Hepatocyte (in vitro differentiated cells): ENCODE measurements around the gene SLC33A1. TPM values are rescaled to one million over a fixed set of nuclear protein-coding genes. Genes with fewer than 3 reads are reported as not detected.
"Not testable (repeated sequence)": the region's sequence is repeated elsewhere in the genome, so short reads cannot be mapped to it uniquely, and the experiment has no call there.

Experiments
- DNase-seq: peaks from one replicate; pipeline ENCODE4 v3.0.0-alpha.2; 2016; ENCODE audit warnings: low spot score
- H2AFZ ChIP-seq: fragments of 200-600 bp; sonication (generic); 2 replicates; pipeline ENCODE4 v1.6.0; 2016; ENCODE audit warnings: antibody characterized with exemption, mild to moderate bottlenecking
- H3K27ac ChIP-seq: fragments of 200-600 bp; sonication (generic); 2 replicates; pipeline ENCODE4 v1.5.1; 2016; ENCODE audit warnings: mild to moderate bottlenecking
- H3K27me3 ChIP-seq: fragments of 200-600 bp; sonication (generic); 2 replicates; pipeline ENCODE4 v1.6.1; 2016
- H3K36me3 ChIP-seq: fragments of 200-600 bp; sonication (generic); replicated peaks from 2 replicates; pipeline ENCODE4 v1.5.1; 2016; ENCODE audit warnings: low read depth; ENCODE audit not compliant: insufficient read depth
- H3K4me1 ChIP-seq: fragments of 200-600 bp; sonication (generic); 2 replicates; pipeline ENCODE4 v1.5.1; 2016; ENCODE audit warnings: mild to moderate bottlenecking, moderate library complexity; ENCODE audit not compliant: insufficient read depth
- H3K4me2 ChIP-seq: fragments of 200-600 bp; sonication (generic); 2 replicates; pipeline ENCODE4 v1.6.0; 2016
- H3K4me3 ChIP-seq: fragments of 200-600 bp; sonication (generic); 2 replicates; pipeline ENCODE4 v1.5.1; 2016; ENCODE audit warnings: mild to moderate bottlenecking
- H3K79me2 ChIP-seq: fragments of 200-600 bp; sonication (generic); 2 replicates; pipeline ENCODE4 v1.6.0; 2017; ENCODE audit warnings: mild to moderate bottlenecking
- H3K9me2 ChIP-seq: fragments of 200-600 bp; sonication (generic); replicated peaks from 2 replicates; pipeline ENCODE4 v1.6.0; 2017; ENCODE audit warnings: mild to moderate bottlenecking; ENCODE audit not compliant: insufficient read depth
- H3K9me3 ChIP-seq: fragments of 200-600 bp; sonication (generic); 2 replicates; pipeline ENCODE4 v1.5.1; 2016; ENCODE audit warnings: low read depth, mild to moderate bottlenecking
- H4K20me1 ChIP-seq: fragments of 200-600 bp; sonication (generic); 2 replicates; pipeline ENCODE4 v1.6.0; 2016; ENCODE audit warnings: mild to moderate bottlenecking; ENCODE audit not compliant: insufficient read depth, poor library complexity, severe bottlenecking
- EZH2 ChIP-seq: fragments of 200-600 bp; sonication (generic); IDR thresholded peaks from 2 replicates; pipeline ENCODE4 v1.6.1; 2016; ENCODE audit warnings: antibody characterized with exemption, mild to moderate bottlenecking, borderline replicate concordance
- EZH2phosphoT487 ChIP-seq: fragments of 200-600 bp; sonication (generic); IDR thresholded peaks from one replicate; pipeline ENCODE4 v1.6.1; 2018; ENCODE audit warnings: antibody characterized with exemption, mild to moderate bottlenecking, low read depth, moderate library complexity; ENCODE audit not compliant: unreplicated experiment, severe bottlenecking
- whole genome bisulfite sequencing: methylation state at CpG from one replicate; pipeline ENCODE4 v1.1.6; 2016; ENCODE audit warnings: low lambda C conversion rate; ENCODE audit errors: missing lambda C conversion rate; 5-methylcytosine and 5-hydroxymethylcytosine counted together
- polyA plus RNA-seq: library from polyadenylated mRNA; unstranded; fragments of >200 nt; fragmentation: Nextera tagmentation; extraction: Ambion mirVana; gene quantifications from 2 replicates; pipeline ENCODE4 v1.2.1, GENCODE V29; 2016
- total RNA-seq: library from RNA; depleted of rRNA; stranded (reverse); fragments of >200 nt; gene quantifications from 2 replicates; pipeline ENCODE4 v1.2.3, GENCODE V29; 2014
- TF ChIP-seq, protein P1 (sequence below): fragments of 200-600 bp; sonication (generic); IDR thresholded peaks from 2 replicates; pipeline ENCODE4 v1.5.1; 2016; ENCODE audit warnings: antibody characterized with exemption, mild to moderate bottlenecking; ENCODE audit not compliant: poor library complexity

SLC33A1 gene
- total and polyA plus RNA-seq, 2 experiments from 2014 or later, result 20.0 to 46.5 TPM

DNA sequence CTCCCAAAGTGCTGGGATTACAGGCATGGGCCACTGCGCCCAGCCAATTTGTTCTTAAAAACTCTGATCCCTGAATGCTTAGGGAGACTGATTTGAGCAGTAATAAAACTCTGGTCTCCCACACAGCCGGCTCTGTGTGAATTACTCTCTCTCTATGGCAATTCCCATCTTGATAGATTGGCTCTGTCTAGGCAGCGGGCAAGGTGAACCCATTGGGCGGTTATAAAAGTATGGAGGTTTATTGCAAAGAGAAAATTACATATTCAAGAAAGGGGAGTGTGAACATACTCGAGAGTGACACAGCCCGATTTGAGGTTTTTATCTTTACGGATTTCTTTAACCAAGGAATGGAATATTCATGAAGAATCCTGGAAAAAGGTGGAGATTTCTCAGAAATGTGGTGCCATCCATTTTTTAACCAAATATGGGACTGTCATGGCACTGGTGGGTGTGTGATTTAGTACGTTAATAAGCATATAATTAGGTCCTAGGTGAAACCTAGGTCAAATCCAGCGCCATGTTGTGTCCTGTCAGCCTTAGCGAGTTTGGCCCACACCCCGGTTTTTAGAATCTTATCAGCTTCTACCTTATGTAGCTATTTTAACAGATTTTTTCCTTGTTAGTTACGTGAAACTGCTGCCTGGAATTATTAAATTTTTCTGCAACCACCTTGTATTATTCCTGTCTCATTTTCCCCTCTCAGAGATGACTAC is 9.0 kb upstream of the SLC33A1 start:
- Histone ChIP-seq H3K4me2 (no peak overlapping the region), H2AFZ (no peak overlapping the region), H3K79me2 (no peaks in the 10 kb centered on the region), H3K4me1 (no peaks in the 10 kb centered on the region), H3K27ac (no peak overlapping the region), H3K9me3 (no peaks in the 10 kb centered on the region), H3K27me3 (no peaks in the 10 kb centered on the region), H3K4me3 (no peak overlapping the region), H3K36me3 (no peaks in the 10 kb centered on the region), H4K20me1 (no peaks in the 10 kb centered on the region), H3K9me2 (no peaks in the 10 kb centered on the region)
- TF ChIP-seq EZH2 (no peak), EZH2phosphoT487 (no peak)
- TF ChIP-seq, protein P1, sequence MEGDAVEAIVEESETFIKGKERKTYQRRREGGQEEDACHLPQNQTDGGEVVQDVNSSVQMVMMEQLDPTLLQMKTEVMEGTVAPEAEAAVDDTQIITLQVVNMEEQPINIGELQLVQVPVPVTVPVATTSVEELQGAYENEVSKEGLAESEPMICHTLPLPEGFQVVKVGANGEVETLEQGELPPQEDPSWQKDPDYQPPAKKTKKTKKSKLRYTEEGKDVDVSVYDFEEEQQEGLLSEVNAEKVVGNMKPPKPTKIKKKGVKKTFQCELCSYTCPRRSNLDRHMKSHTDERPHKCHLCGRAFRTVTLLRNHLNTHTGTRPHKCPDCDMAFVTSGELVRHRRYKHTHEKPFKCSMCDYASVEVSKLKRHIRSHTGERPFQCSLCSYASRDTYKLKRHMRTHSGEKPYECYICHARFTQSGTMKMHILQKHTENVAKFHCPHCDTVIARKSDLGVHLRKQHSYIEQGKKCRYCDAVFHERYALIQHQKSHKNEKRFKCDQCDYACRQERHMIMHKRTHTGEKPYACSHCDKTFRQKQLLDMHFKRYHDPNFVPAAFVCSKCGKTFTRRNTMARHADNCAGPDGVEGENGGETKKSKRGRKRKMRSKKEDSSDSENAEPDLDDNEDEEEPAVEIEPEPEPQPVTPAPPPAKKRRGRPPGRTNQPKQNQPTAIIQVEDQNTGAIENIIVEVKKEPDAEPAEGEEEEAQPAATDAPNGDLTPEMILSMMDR, result no peak
- 89% methylated on average over 12 of the region's 12 CpGs for WGBS
- no peak for DNase-seq

DNA sequence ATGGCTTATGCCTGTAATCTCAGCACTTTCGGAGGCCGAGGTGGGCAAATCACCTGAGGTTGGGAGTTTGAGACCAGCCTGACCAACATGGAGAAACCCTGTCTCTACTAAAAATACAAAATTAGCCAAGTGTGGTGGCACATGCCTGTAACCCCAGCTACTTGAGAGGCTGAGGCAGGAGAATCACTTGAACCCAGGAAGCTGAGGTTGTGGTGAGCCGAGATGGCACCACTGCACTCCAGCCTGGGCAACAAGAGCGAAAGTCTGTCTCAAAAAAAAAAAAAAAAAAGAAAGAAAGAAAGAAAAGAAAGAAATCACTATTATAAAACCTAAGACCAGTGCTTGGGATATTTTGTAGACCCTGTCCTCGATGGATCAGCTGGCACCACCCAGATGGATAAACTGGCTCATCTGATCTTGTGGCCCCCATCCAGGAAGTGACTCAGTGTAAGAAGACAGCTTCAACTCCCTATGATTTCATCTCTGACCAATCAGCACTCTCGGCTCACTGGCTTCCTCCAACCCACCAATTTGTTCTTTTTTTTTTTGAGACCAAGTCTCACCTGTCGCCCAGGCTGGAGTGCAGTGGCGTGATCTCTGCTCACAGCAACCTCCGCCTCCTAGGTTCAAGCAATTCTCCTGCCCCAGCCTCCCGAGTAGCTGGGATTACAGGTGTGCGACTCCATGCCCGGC is 8.2 kb upstream of the SLC33A1 start:
- not testable (repeated sequence) for DNase-seq, H4K20me1 ChIP-seq, H3K27ac ChIP-seq, H2AFZ ChIP-seq, H3K79me2 ChIP-seq, H3K36me3 ChIP-seq, H3K9me3 ChIP-seq, H3K4me1 ChIP-seq, H3K4me2 ChIP-seq, H3K4me3 ChIP-seq, H3K27me3 ChIP-seq, H3K9me2 ChIP-seq
- WGBS, result 93% methylated on average over 11 of the region's 12 CpGs

DNA sequence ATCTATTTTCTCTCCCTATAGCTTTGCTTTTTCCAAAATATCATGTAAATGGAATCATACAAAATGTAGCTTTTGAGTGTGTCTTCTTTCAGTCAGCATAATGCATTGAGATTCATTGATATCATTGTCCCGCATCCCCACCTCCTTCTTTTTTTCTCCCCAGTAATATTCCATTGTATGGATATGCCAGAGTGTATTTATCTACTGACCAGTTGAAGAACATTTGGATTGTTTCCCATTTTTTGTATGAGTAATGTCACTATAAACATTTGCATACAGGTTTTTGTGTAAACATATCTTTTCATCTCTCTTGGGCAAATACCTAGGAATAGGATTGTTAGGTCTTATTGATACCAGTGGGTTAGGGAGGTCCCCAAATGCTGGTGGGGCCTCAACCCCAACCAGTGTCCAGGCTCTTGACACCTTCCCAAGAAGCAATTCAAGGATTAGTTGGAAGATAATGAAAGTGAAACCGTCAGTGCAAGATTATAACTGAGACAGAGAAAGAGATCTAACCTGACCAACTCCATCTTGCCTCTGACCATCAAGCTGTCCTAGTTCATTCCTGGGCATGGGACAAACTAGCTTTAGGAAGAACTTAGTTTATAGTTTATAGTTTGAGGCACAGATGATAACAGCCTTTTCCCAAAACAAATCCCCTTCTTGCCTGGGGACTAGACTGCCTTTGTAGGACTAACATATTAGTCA is 7.4 kb upstream of the SLC33A1 start:
- no peak for DNase-seq
- H3K4me1 ChIP-seq, result no peaks in the 10 kb centered on the region
- no peaks in the 10 kb centered on the region for H3K36me3 ChIP-seq
- no peaks in the 10 kb centered on the region for H3K9me3 ChIP-seq
- H3K79me2 ChIP-seq, result no peaks in the 10 kb centered on the region
- H3K4me2 ChIP-seq, result no peak overlapping the region
- 87% methylated on average over 2 of the region's 2 CpGs for WGBS
- no peak overlapping the region for H3K27ac ChIP-seq
- H4K20me1 ChIP-seq, result no peaks in the 10 kb centered on the region
- H3K4me3 ChIP-seq, result no peak overlapping the region
- no peak overlapping the region for H2AFZ ChIP-seq
- no peaks in the 10 kb centered on the region for H3K9me2 ChIP-seq
- no peak for TF ChIP-seq EZH2
- TF ChIP-seq, protein P1, result no peak
- no peaks in the 10 kb centered on the region for H3K27me3 ChIP-seq

GRCh38 chr3:155860424-155860823 is 6.2 kb upstream of the SLC33A1 start:
- H3K4me2 ChIP-seq, H4K20me1 ChIP-seq, H3K27me3 ChIP-seq, H3K4me3 ChIP-seq, H2AFZ ChIP-seq, H3K4me1 ChIP-seq, H3K27ac ChIP-seq, H3K36me3 ChIP-seq, H3K9me2 ChIP-seq, DNase-seq, H3K79me2 ChIP-seq, H3K9me3 ChIP-seq: not testable (repeated sequence)
- WGBS, result 93% methylated on average over 5 of the region's 5 CpGs
